GM23338 (cell line): ENCODE measurements around the gene DOCK7. TPM values are rescaled to one million over a fixed set of nuclear protein-coding genes. Genes with fewer than 3 reads are reported as not detected.

ENCODE experiments used
- ATAC-seq: fragments of 200-7000 bp; cut with Tn5 transposase; 3 replicates; pipeline ENCODE4 v1.9.1; 2020
- DNase-seq: peaks from one replicate; pipeline ENCODE4 v3.0.0-alpha.2; 2015; ENCODE audit warnings: low spot score
- H2AFZ ChIP-seq: fragments of 200-600 bp; sonication (generic); 2 replicates; pipeline ENCODE4 v1.8.0; 2016; ENCODE audit warnings: antibody characterized with exemption, mild to moderate bottlenecking, moderate library complexity
- H3F3A ChIP-seq: fragments of 200-600 bp; sonication (generic); replicated peaks from 2 replicates; pipeline ENCODE4 v1.8.0; 2017; ENCODE audit warnings: antibody characterized with exemption, mixed run types, low read depth
- H3K27ac ChIP-seq: fragments of 200-600 bp; sonication (generic); 2 replicates; pipeline ENCODE4 v1.6.1; 2016; ENCODE audit warnings: low read depth
- H3K27me3 ChIP-seq: fragments of 200-600 bp; sonication (generic); 2 replicates; pipeline ENCODE4 v1.8.0; 2016; ENCODE audit warnings: mild to moderate bottlenecking, mixed run types, moderate library complexity; ENCODE audit not compliant: insufficient read depth
- H3K36me3 ChIP-seq: fragments of 200-600 bp; sonication (generic); 2 replicates; pipeline ENCODE4 v1.8.0; 2016; ENCODE audit warnings: mild to moderate bottlenecking; ENCODE audit not compliant: insufficient read depth
- H3K4me1 ChIP-seq: fragments of 200-600 bp; sonication (generic); 2 replicates; pipeline ENCODE4 v1.8.0; 2016; ENCODE audit warnings: mild to moderate bottlenecking, moderate library complexity; ENCODE audit not compliant: insufficient read depth
- H3K4me2 ChIP-seq: fragments of 200-600 bp; sonication (generic); 2 replicates; pipeline ENCODE4 v1.7.1; 2017; ENCODE audit warnings: mixed run types
- H3K4me3 ChIP-seq: fragments of 200-600 bp; sonication (generic); 2 replicates; pipeline ENCODE4 v1.6.1; 2016; ENCODE audit warnings: mixed run types
- H3K79me2 ChIP-seq: fragments of 200-600 bp; sonication (generic); replicated peaks from 2 replicates; pipeline ENCODE4 v1.8.0; 2017; ENCODE audit warnings: mild to moderate bottlenecking; ENCODE audit not compliant: insufficient read depth
- H3K9me2 ChIP-seq: fragments of 200-600 bp; sonication (generic); 2 replicates; pipeline ENCODE4 v1.8.0; 2017; ENCODE audit not compliant: insufficient read depth
- H4K20me1 ChIP-seq: fragments of 200-600 bp; sonication (generic); replicated peaks from 2 replicates; pipeline ENCODE4 v1.8.0; 2017; ENCODE audit warnings: mild to moderate bottlenecking; ENCODE audit not compliant: insufficient read depth
- H3K27ac Mint-ChIP-seq: 2 replicates; pipeline ENCODE4 v1.8.0; 2020; ENCODE audit warnings: inconsistent platforms, mild to moderate bottlenecking, moderate library complexity, mixed read lengths
- H3K27me3 Mint-ChIP-seq: 3 replicates; pipeline ENCODE4 v1.8.0; 2022; ENCODE audit warnings: low read depth, mild to moderate bottlenecking, moderate library complexity, mixed read lengths, inconsistent platforms; ENCODE audit not compliant: insufficient read depth, poor library complexity
- H3K36me3 Mint-ChIP-seq: 3 replicates; pipeline ENCODE4 v1.8.0; 2021; ENCODE audit warnings: low read depth, mild to moderate bottlenecking, inconsistent platforms, moderate library complexity, mixed read lengths
- H3K4me1 Mint-ChIP-seq: 3 replicates; pipeline ENCODE4 v1.8.0; 2020; ENCODE audit warnings: mild to moderate bottlenecking, inconsistent platforms, mixed read lengths
- H3K4me3 Mint-ChIP-seq: 3 replicates; pipeline ENCODE4 v1.8.0; 2021; ENCODE audit warnings: moderate library complexity, mild to moderate bottlenecking, inconsistent platforms, mixed read lengths
- H3K9me3 Mint-ChIP-seq: 3 replicates; pipeline ENCODE4 v1.8.0; 2020; ENCODE audit warnings: moderate library complexity, mild to moderate bottlenecking, inconsistent platforms, mixed read lengths
- CTCF ChIP-seq, 2 experiments: fragments of 200-600 bp in 1 of 2; sonication (generic) in 1 of 2; conservative IDR thresholded peaks; 2 replicates each; pipeline versions ENCODE4 v1.5.1 to v1.6.1; 2016 to 2017; ENCODE audit warnings: antibody characterized with exemption in 2 of 2, low read depth in 2 of 2, mild to moderate bottlenecking in 2 of 2, moderate library complexity in 1 of 2
- EZH2 ChIP-seq: fragments of 200-600 bp; sonication (generic); IDR thresholded peaks from one replicate; pipeline ENCODE4 v1.8.0; 2017; ENCODE audit warnings: antibody characterized with exemption, mild to moderate bottlenecking, low read depth; ENCODE audit not compliant: unreplicated experiment
- JUNB ChIP-seq: IDR thresholded peaks from one replicate; pipeline ENCODE4 v1.6.1; 2016; ENCODE audit warnings: antibody characterized with exemption; ENCODE audit not compliant: unreplicated experiment
- NANOG ChIP-seq: IDR thresholded peaks from 2 replicates; pipeline ENCODE4 v1.6.1; 2016; ENCODE audit warnings: antibody characterized with exemption, borderline replicate concordance
- POLR2AphosphoS5 ChIP-seq: IDR thresholded peaks from 2 replicates; pipeline ENCODE4 v1.6.1; 2016; ENCODE audit warnings: antibody characterized with exemption, low read depth
- REST ChIP-seq: IDR thresholded peaks from one replicate; pipeline ENCODE4 v1.6.1; 2018; ENCODE audit warnings: antibody characterized with exemption; ENCODE audit not compliant: unreplicated experiment
- STAT1 ChIP-seq: IDR thresholded peaks from one replicate; pipeline ENCODE4 v1.6.1; 2016; ENCODE audit warnings: antibody characterized with exemption; ENCODE audit not compliant: unreplicated experiment
- ZNF114 ChIP-seq: fragments of 250-450 bp; sonication (Bioruptor Pico); IDR thresholded peaks from 2 replicates; pipeline ENCODE4 v1.5.0; 2020; ENCODE audit warnings: mild to moderate bottlenecking, moderate library complexity
- ZNF462 ChIP-seq: fragments of 250-450 bp; sonication (Bioruptor Pico); IDR thresholded peaks from 2 replicates; pipeline ENCODE4 v1.5.0; 2020; ENCODE audit warnings: mild to moderate bottlenecking, moderate library complexity
- polyA plus RNA-seq: library from polyadenylated mRNA; unstranded; fragments of >200 nt; fragmentation: Nextera tagmentation; extraction: Ambion mirVana; gene quantifications from 2 replicates; pipeline ENCODE4 v1.2.1, GENCODE V29; 2016
- total RNA-seq: library from RNA; depleted of rRNA; stranded (reverse); fragments of >200 nt; shearing (Covaris generic); gene quantifications from 2 replicates; pipeline ENCODE4 v1.2.3, GENCODE V29; 2014

Gene DOCK7
- total and polyA plus RNA-seq, 2 experiments from 2014 or later: 20.5 to 37.3 TPM

- ATAC-seq: no peak
- TF ChIP-seq POLR2AphosphoS5 (no peak), CTCF (conservative IDR thresholded peaks at IDR 0.05; ENCODE audit: low read depth in 2 of 2) (no peak), ZNF114 (CRISPR knock-in tag) (no peak), STAT1 (no peak), REST (no peak), EZH2 (no peak)
- Histone ChIP-seq H3K9me2 (no peaks in the 10 kb centered on the region), H3K27me3 (no peaks in the 10 kb centered on the region), H3K4me1 (no peaks in the 10 kb centered on the region), H3K4me2 (no peak overlapping the region), H4K20me1 (no peaks in the 10 kb centered on the region), H3F3A (no peaks in the 10 kb centered on the region), H3K79me2 (no peaks in the 10 kb centered on the region), H2AFZ (no peak overlapping the region), H3K4me3 (no peak overlapping the region), H3K27ac (no peak overlapping the region), H3K36me3 (no peaks in the 10 kb centered on the region)
- H3K9me3 Mint-ChIP-seq: no peaks in the 10 kb centered on the region; the same call in 2 of the 3 replicates
- no peaks in the 10 kb centered on the region for H3K27me3 Mint-ChIP-seq
- H3K36me3 Mint-ChIP-seq: no peaks in the 10 kb centered on the region
- DNase-seq: no peak
- no peak overlapping the region for H3K4me3 Mint-ChIP-seq
- peaks cover 8% of the 10 kb centered on the region; the same call in 2 of the 3 replicates for H3K4me1 Mint-ChIP-seq
- no peak overlapping the region for H3K27ac Mint-ChIP-seq
These were observed 268.0 kb downstream of the DOCK7 start for GRCh38 chr1:62420214-62420613.

DNA sequence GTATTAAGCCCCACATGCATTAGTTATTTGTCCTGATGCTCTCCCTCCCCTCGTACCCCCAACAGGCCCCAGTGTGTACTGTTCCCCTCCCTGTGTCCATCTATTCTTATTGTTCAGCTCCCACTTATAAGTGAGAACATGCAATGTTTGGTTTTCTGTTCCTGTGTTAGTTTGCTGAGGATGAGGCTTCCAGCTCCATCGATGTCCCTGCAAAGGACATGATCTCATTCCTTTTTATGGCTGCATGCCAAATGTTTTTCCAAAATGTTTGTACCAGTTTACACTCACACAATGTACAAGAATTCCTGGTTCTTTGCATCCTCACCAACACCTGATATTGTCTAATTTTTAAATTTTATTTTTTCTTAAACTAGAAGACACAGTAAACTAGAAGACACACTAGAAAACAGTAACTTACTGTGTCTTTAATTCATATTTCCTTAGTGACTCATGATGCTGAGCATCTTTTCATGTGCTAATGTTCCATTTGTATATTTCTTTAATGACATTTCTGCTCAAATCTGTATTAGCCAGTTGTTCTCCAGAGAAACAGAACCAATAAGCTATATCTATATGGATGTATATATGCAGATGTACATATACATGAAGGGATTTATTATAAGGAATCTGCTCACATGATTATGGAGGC is 270.7 kb downstream of the DOCK7 start:
- Mint-ChIP-seq H3K4me1 (peaks cover 4% of the 10 kb centered on the region; the same call in 2 of the 3 replicates), H3K27ac (no peak overlapping the region), H3K4me3 (no peak overlapping the region), H3K9me3 (no peaks in the 10 kb centered on the region; the same call in 2 of the 3 replicates), H3K27me3 (no peaks in the 10 kb centered on the region), H3K36me3 (no peaks in the 10 kb centered on the region)
- no peak for ATAC-seq
- DNase-seq: no peak
- Histone ChIP-seq H3K4me3 (no peak overlapping the region), H3K4me2 (no peak overlapping the region), H2AFZ (no peak overlapping the region), H3F3A (no peaks in the 10 kb centered on the region), H3K9me2 (no peaks in the 10 kb centered on the region), H3K36me3 (no peaks in the 10 kb centered on the region), H3K79me2 (no peaks in the 10 kb centered on the region), H4K20me1 (no peaks in the 10 kb centered on the region), H3K4me1 (no peaks in the 10 kb centered on the region), H3K27me3 (no peaks in the 10 kb centered on the region), H3K27ac (no peak overlapping the region)
- TF ChIP-seq NANOG (no peak), ZNF462 (no peak), JUNB (no peak), EZH2 (no peak), ZNF114 (CRISPR knock-in tag) (no peak), POLR2AphosphoS5 (no peak)
